GM12878 (cell line): ENCODE data around the gene ERC2. TPM values are rescaled to one million over a fixed set of nuclear protein-coding genes. Genes with fewer than 3 reads are reported as not detected.

Experiments
- ATF2 ChIP-seq: IDR thresholded peaks from 2 replicates; pipeline ENCODE4 v1.6.1; 2012; ENCODE audit warnings: low read length, inconsistent platforms
- BCL11A ChIP-seq: IDR thresholded peaks from 2 replicates; pipeline ENCODE4 v1.6.1; 2011; ENCODE audit warnings: low read depth, low read length
- BRCA1 ChIP-seq: IDR thresholded peaks from 2 replicates; pipeline ENCODE4 v1.6.1; 2011; ENCODE audit warnings: low read depth, low read length, improper control_type of control experiment
- CEBPB ChIP-seq, 2 experiments: fragments of 150-350 bp in 1 of 2; IDR thresholded peaks; 2 replicates each; pipeline ENCODE4 v1.6.1; 2012 to 2014; ENCODE audit warnings: low read depth in 2 of 2, low read length in 2 of 2, borderline replicate concordance in 1 of 2, inconsistent platforms in 1 of 2
- CREB1 ChIP-seq: IDR thresholded peaks from 2 replicates; pipeline ENCODE4 v1.6.1; 2012; ENCODE audit warnings: low read depth, mild to moderate bottlenecking, inconsistent platforms
- CREM ChIP-seq: IDR thresholded peaks from 2 replicates; pipeline ENCODE4 v1.6.1; 2014; ENCODE audit warnings: antibody characterized with exemption, low read depth
- CTCF ChIP-seq, 3 experiments: IDR thresholded peaks in 2 of 3; conservative IDR thresholded peaks in 1 of 3; 2 replicates each; pipeline ENCODE4 v1.5.1; 2011; ENCODE audit warnings: low read depth in 3 of 3, low read length in 3 of 3, mild to moderate bottlenecking in 3 of 3, control low read depth in 2 of 3, moderate library complexity in 2 of 3, inconsistent platforms in 1 of 3, mixed read lengths in 1 of 3; ENCODE audit not compliant: control insufficient read depth in 2 of 3, insufficient read depth in 1 of 3; ENCODE audit errors: extremely low read depth in 1 of 3
- DPF2 ChIP-seq: fragments of 450-650 bp; IDR thresholded peaks from 2 replicates; pipeline ENCODE4 v1.6.1; 2017; ENCODE audit warnings: mild to moderate bottlenecking
- EED ChIP-seq: sonication (generic); IDR thresholded peaks from 2 replicates; pipeline ENCODE4 v1.6.1; 2016; ENCODE audit warnings: antibody characterized with exemption, low read depth
- IRF4 ChIP-seq: IDR thresholded peaks from 2 replicates; pipeline ENCODE4 v1.6.1; 2011; ENCODE audit warnings: low read depth, low read length
- JUND ChIP-seq: IDR thresholded peaks from 2 replicates; pipeline ENCODE4 v1.6.1; 2012; ENCODE audit warnings: low read depth, mild to moderate bottlenecking, low read length, improper control_type of control experiment, moderate library complexity
- MEF2A ChIP-seq: IDR thresholded peaks from 2 replicates; pipeline ENCODE4 v1.6.1; 2011; ENCODE audit warnings: low read depth, mild to moderate bottlenecking, low read length, moderate library complexity; ENCODE audit not compliant: insufficient read depth
- MTA2 ChIP-seq: fragments of 450-650 bp; IDR thresholded peaks from 2 replicates; pipeline ENCODE4 v1.6.1; 2016; ENCODE audit warnings: low read depth, mild to moderate bottlenecking, moderate library complexity
- NBN ChIP-seq: fragments of 450-650 bp; IDR thresholded peaks from 2 replicates; pipeline ENCODE4 v1.6.1; 2016
- PML ChIP-seq: IDR thresholded peaks from 2 replicates; pipeline ENCODE4 v1.6.1; 2012; ENCODE audit warnings: low read length, inconsistent platforms
- RAD21 ChIP-seq: IDR thresholded peaks from 2 replicates; pipeline ENCODE4 v1.6.1; 2011; ENCODE audit warnings: mild to moderate bottlenecking, low read depth, low read length, moderate library complexity; ENCODE audit not compliant: insufficient read depth
- RUNX3 ChIP-seq: IDR thresholded peaks from 2 replicates; pipeline ENCODE4 v1.6.1; 2012; ENCODE audit warnings: low read length, inconsistent platforms
- SMARCA5 ChIP-seq: fragments of 450-650 bp; IDR thresholded peaks from 2 replicates; pipeline ENCODE4 v1.6.1; 2017; ENCODE audit warnings: mild to moderate bottlenecking
- SREBF2 ChIP-seq: IDR thresholded peaks from 2 replicates; pipeline ENCODE4 v1.6.1; 2012; ENCODE audit warnings: mild to moderate bottlenecking, low read length
- STAT3 ChIP-seq: IDR thresholded peaks from 2 replicates; pipeline ENCODE4 v1.6.1; 2011; ENCODE audit warnings: low read depth, low read length, improper control_type of control experiment
- SUPT20H ChIP-seq: IDR thresholded peaks from 2 replicates; pipeline ENCODE4 v1.6.1; 2011; ENCODE audit warnings: low read depth, mild to moderate bottlenecking, low read length, moderate library complexity, borderline replicate concordance; ENCODE audit not compliant: control insufficient read depth
- TCF7 ChIP-seq: IDR thresholded peaks from 2 replicates; pipeline ENCODE4 v1.6.1; 2014; ENCODE audit warnings: antibody characterized with exemption, borderline replicate concordance
- WRNIP1 ChIP-seq: IDR thresholded peaks from 2 replicates; pipeline ENCODE4 v1.6.1; 2011; ENCODE audit warnings: low read depth, low read length, improper control_type of control experiment, borderline replicate concordance
- polyA plus RNA-seq, 11 experiments: library from polyadenylated mRNA; depleted of rRNA in 4 of 11; unstranded in 6 of 11; stranded (reverse) in 5 of 11; fragments of >200 nt; fragmentation: Nextera tagmentation in 4 of 11; fragmentation: Illumina TruSeq in 1 of 11; extraction: Ambion mirVana in 4 of 11; extraction: Trizol in 1 of 11; gene quantifications; 1 replicate in 1 of 11; 2 replicates in 10 of 11; pipeline versions ENCODE4 v1.2.1 to v1.2.3, GENCODE V29; 2011 to 2016; ENCODE audit warnings: inconsistent platforms in 2 of 11, missing spikeins in 2 of 11, low read depth in 1 of 11
- total RNA-seq, 4 experiments: library from RNA; depleted of rRNA in 3 of 4; stranded (reverse); fragments of >200 nt in 3 of 4; fragmentation: Illumina TruSeq in 1 of 4; extraction: Trizol in 1 of 4; gene quantifications; 2 replicates each; pipeline versions ENCODE4 v1.2.1 to v1.2.3, GENCODE V29; 2013 to 2021
- TF ChIP-seq, protein P1 (sequence below): IDR thresholded peaks from 2 replicates; pipeline ENCODE4 v1.6.1; 2012; ENCODE audit warnings: mild to moderate bottlenecking, low read depth, low read length
- TF ChIP-seq, protein P2 (sequence below): IDR thresholded peaks from 2 replicates; pipeline ENCODE4 v1.6.1; 2011; ENCODE audit warnings: borderline replicate concordance, low read depth, mild to moderate bottlenecking, moderate library complexity, mixed read lengths, low read length; ENCODE audit not compliant: insufficient read depth; ENCODE audit errors: extremely low read length

The ERC2 gene
- total and polyA plus RNA-seq, 10 of the 15 experiments (the other 5 are each of a cell fraction or from before 2014, with no cell fraction given): 0.06 to 1.4 (median 0.12) TPM; not detected in 3

DNA sequence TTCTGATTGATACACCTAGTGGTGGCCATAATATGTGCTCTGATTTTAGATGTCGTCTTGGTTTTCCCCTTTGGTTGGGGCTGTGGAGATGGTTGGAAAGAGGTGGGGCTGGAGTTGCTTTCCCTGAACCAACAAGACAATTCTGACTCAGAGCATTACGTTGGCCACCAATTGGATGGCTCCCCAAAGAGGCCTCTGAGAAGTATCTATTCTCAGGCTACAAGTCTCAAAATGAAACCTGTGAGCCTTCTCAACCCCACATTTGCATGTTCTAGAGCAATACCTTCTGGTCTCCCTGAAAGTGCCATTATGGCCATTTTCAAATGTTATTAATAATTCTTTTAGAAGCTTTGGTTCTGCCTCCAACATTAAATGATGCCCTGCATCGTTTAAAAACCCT is 792.8 kb downstream of the ERC2 start (continued):
- TF ChIP-seq CREM (peak; percentile 61; the same call in 1 of the 2 replicates), EED (peak; percentile 97), NBN (peak; percentile 68), RUNX3 (peak; percentile 82), CTCF (IDR thresholded peaks at IDR 0.05 in 2 of 3, conservative IDR thresholded peaks at IDR 0.05 in 1 of 3; ENCODE audit: control insufficient read depth in 2 of 3, extremely low read depth in 1 of 3, insufficient read depth in 1 of 3, low read depth in 3 of 3, low read length in 3 of 3) (peak; percentile 6 to 33 (median 21); a peak in 1 of 6 replicates), RAD21 (peak; percentile 28; the same call in 1 of the 2 replicates), BCL11A (peak; percentile 75; the same call in 1 of the 2 replicates), DPF2 (peak; percentile 59), SUPT20H (no peak), MTA2 (peak; percentile 71), WRNIP1 (0 out of 2 replicates have a peak, but pooled peaks have one; percentile 55), TCF7 (peak; percentile 34; the same call in 1 of the 2 replicates), BRCA1 (no peak), IRF4 (peak; percentile 91), CEBPB (IDR thresholded peaks at IDR 0.05; ENCODE audit: borderline replicate concordance in 1 of 2, low read depth in 2 of 2, low read length in 2 of 2) (0 out of 4 replicates have a peak, but pooled peaks of 1 of the 2 experiments have one; percentile 53), PML (no peak), SREBF2 (no peak), SMARCA5 (no peak), CREB1 (peak; percentile 49; the same call in 1 of the 2 replicates), ATF2 (peak; percentile 63; the same call in 1 of the 2 replicates), STAT3 (peak; percentile 94; the same call in 1 of the 2 replicates), JUND (peak; percentile 38; the same call in 1 of the 2 replicates), MEF2A (peak; percentile 87)
- TF ChIP-seq, protein P1, sequence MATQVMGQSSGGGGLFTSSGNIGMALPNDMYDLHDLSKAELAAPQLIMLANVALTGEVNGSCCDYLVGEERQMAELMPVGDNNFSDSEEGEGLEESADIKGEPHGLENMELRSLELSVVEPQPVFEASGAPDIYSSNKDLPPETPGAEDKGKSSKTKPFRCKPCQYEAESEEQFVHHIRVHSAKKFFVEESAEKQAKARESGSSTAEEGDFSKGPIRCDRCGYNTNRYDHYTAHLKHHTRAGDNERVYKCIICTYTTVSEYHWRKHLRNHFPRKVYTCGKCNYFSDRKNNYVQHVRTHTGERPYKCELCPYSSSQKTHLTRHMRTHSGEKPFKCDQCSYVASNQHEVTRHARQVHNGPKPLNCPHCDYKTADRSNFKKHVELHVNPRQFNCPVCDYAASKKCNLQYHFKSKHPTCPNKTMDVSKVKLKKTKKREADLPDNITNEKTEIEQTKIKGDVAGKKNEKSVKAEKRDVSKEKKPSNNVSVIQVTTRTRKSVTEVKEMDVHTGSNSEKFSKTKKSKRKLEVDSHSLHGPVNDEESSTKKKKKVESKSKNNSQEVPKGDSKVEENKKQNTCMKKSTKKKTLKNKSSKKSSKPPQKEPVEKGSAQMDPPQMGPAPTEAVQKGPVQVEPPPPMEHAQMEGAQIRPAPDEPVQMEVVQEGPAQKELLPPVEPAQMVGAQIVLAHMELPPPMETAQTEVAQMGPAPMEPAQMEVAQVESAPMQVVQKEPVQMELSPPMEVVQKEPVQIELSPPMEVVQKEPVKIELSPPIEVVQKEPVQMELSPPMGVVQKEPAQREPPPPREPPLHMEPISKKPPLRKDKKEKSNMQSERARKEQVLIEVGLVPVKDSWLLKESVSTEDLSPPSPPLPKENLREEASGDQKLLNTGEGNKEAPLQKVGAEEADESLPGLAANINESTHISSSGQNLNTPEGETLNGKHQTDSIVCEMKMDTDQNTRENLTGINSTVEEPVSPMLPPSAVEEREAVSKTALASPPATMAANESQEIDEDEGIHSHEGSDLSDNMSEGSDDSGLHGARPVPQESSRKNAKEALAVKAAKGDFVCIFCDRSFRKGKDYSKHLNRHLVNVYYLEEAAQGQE: no peak
- TF ChIP-seq, protein P2, sequence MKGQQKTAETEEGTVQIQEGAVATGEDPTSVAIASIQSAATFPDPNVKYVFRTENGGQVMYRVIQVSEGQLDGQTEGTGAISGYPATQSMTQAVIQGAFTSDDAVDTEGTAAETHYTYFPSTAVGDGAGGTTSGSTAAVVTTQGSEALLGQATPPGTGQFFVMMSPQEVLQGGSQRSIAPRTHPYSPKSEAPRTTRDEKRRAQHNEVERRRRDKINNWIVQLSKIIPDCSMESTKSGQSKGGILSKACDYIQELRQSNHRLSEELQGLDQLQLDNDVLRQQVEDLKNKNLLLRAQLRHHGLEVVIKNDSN: no peak
